MM.1S (cell line): ENCODE data around the gene BTBD16.

Source experiments
- DNase-seq: peaks from one replicate; pipeline ENCODE4 v3.0.0-alpha.2; 2015
- H2AFZ ChIP-seq: fragments of 300-600 bp; sonication (generic); 2 replicates; pipeline ENCODE4 v1.6.0; 2016; ENCODE audit warnings: antibody characterized with exemption, low read length
- H3F3A ChIP-seq: fragments of 300-600 bp; sonication (generic); 2 replicates; pipeline ENCODE4 v1.6.1; 2016; ENCODE audit warnings: mild to moderate bottlenecking, antibody characterized with exemption, low read length, moderate library complexity, mixed read lengths; ENCODE audit not compliant: insufficient read depth
- H3K27ac ChIP-seq: fragments of 300-600 bp; sonication (generic); 2 replicates; pipeline ENCODE4 v1.5.1; 2016; ENCODE audit warnings: mild to moderate bottlenecking, low read length
- H3K27me3 ChIP-seq: fragments of 300-600 bp; sonication (generic); replicated peaks from 2 replicates; pipeline ENCODE4 v1.6.0; 2016; ENCODE audit warnings: low read length; ENCODE audit not compliant: insufficient read depth
- H3K36me3 ChIP-seq: fragments of 300-600 bp; sonication (generic); replicated peaks from 2 replicates; pipeline ENCODE4 v1.6.1; 2016; ENCODE audit warnings: mild to moderate bottlenecking, low read length, mixed read lengths; ENCODE audit not compliant: insufficient read depth
- H3K4me1 ChIP-seq: fragments of 300-600 bp; sonication (generic); 2 replicates; pipeline ENCODE4 v1.6.1; 2016; ENCODE audit warnings: low read length, mixed read lengths
- H3K4me2 ChIP-seq: fragments of 300-600 bp; sonication (generic); 2 replicates; pipeline ENCODE4 v1.6.0; 2016; ENCODE audit warnings: low read depth, low read length
- H3K4me3 ChIP-seq: fragments of 300-600 bp; sonication (generic); 2 replicates; pipeline ENCODE4 v1.5.1; 2016; ENCODE audit warnings: low read length, mixed read lengths
- H3K79me2 ChIP-seq: fragments of 300-600 bp; sonication (generic); 2 replicates; pipeline ENCODE4 v1.6.1; 2016; ENCODE audit warnings: mixed run types, low read length, mixed read lengths
- H3K9ac ChIP-seq: fragments of 300-600 bp; sonication (generic); 2 replicates; pipeline ENCODE4 v1.6.1; 2016; ENCODE audit warnings: low read length, mixed read lengths
- H3K9me2 ChIP-seq: fragments of 300-600 bp; sonication (generic); replicated peaks from 2 replicates; pipeline ENCODE4 v1.6.1; 2016; ENCODE audit warnings: mild to moderate bottlenecking, low read length, mixed read lengths; ENCODE audit not compliant: insufficient read depth
- H3K9me3 ChIP-seq: fragments of 300-600 bp; sonication (generic); replicated peaks from 2 replicates; pipeline ENCODE4 v1.6.1; 2016; ENCODE audit warnings: mild to moderate bottlenecking, low read length, mixed read lengths; ENCODE audit not compliant: insufficient read depth
- H4K20me1 ChIP-seq: fragments of 300-600 bp; sonication (generic); 2 replicates; pipeline ENCODE4 v1.6.1; 2016; ENCODE audit warnings: mild to moderate bottlenecking, low read length, moderate library complexity, mixed read lengths; ENCODE audit not compliant: insufficient read depth
- CTCF ChIP-seq: fragments of 300-600 bp; sonication (generic); IDR thresholded peaks from 2 replicates; pipeline ENCODE4 v1.5.1; 2016; ENCODE audit warnings: antibody characterized with exemption, low read length, mixed read lengths
- EZH2 ChIP-seq: fragments of 300-600 bp; sonication (generic); optimal IDR thresholded peaks from 2 replicates; pipeline ENCODE3; 2017; ENCODE audit warnings: low read depth, mild to moderate bottlenecking, antibody characterized with exemption, low read length, mixed read lengths
- EZH2phosphoT487 ChIP-seq: fragments of 300-600 bp; sonication (generic); IDR thresholded peaks from 2 replicates; pipeline ENCODE4 v1.6.1; 2018; ENCODE audit warnings: antibody characterized with exemption, low read length

BTBD16 gene

GRCh38 chr10:122271076-122271475 lies at the start of gene BTBD16:
Gene BTBD16 (plus strand): TSS chr10:122271296. CDS start chr10:122275082, 3,786 bp downstream.
- H3K27ac ChIP-seq: no peak within 1 kb of the TSS
- TF ChIP-seq CTCF (no peak), EZH2phosphoT487 (no peak), EZH2 (no peak)
- H3K4me3 ChIP-seq: no peak within 1 kb of the TSS
- no peaks in the 10 kb centered on the region for H4K20me1 ChIP-seq
- no peak for DNase-seq
- no peaks in the 10 kb centered on the region for H3F3A ChIP-seq
- no peaks in the 10 kb centered on the region for H3K79me2 ChIP-seq
- H2AFZ ChIP-seq: no peak within 1 kb of the TSS
- no peaks in the 10 kb centered on the region for H3K4me1 ChIP-seq
- no peaks in the 10 kb centered on the region for H3K36me3 ChIP-seq
- no peaks in the 10 kb centered on the region for H3K9me2 ChIP-seq
- no peaks in the 10 kb centered on the region for H3K27me3 ChIP-seq
- no peak within 1 kb of the TSS for H3K4me2 ChIP-seq
- H3K9me3 ChIP-seq: no peaks in the 10 kb centered on the region
- H3K9ac ChIP-seq: no peak within 1 kb of the TSS

DNA sequence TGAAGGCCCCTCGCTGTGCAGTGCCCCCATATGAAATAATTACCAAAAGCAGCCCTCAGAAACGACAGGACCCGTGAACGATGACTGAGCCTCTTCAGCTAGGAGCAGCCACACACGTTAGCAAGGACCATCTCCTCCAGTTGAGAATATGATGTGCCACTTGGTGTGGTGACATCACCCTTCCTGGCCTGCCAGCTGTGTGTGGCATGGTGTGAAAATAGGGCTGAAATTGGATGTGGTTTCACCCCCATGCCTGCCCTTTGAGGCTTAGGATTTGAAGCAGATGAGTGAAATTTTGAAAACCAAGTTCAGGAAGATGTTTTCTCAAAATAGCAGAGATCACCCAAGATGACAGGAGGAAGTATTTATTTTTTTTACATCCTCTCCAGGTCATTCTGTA lies 49.1 kb upstream of the BTBD16 start:
- Histone ChIP-seq H3K27me3 (no peaks in the 10 kb centered on the region), H3F3A (no peaks in the 10 kb centered on the region), H3K27ac (no peak overlapping the region), H3K9me2 (no peaks in the 10 kb centered on the region), H4K20me1 (no peaks in the 10 kb centered on the region), H3K4me3 (no peak overlapping the region), H3K9ac (no peak overlapping the region), H3K79me2 (no peaks in the 10 kb centered on the region), H3K36me3 (no peaks in the 10 kb centered on the region), H3K4me1 (no peaks in the 10 kb centered on the region), H3K9me3 (no peaks in the 10 kb centered on the region; the same call in 1 of the 2 replicates), H3K4me2 (no peak overlapping the region), H2AFZ (no peak overlapping the region)
- no peak for TF ChIP-seq CTCF
- no peak for TF ChIP-seq EZH2
- TF ChIP-seq EZH2phosphoT487: no peak
- no peak for DNase-seq

DNA sequence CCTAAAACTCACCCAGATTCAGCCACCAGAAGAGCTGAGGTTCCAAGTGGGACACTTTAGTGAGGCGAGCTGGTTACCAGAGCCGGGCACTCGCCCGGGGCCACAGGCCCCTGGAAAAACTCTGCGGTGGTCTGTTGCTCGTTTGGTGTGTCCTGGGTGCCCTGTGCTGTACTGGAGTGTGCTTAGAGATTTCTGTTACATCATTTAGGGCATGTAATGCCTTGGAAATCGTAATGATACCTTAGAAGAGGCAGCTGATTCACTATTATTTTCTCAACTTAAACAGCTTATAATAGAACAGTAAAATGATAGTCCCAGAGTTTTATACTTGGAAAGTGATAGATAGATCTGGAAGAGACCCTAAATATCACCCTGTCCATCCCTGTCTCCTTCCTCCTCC lies 48.5 kb upstream of the BTBD16 start:
- Histone ChIP-seq H3K9ac (no peak overlapping the region), H2AFZ (no peak overlapping the region), H3K4me2 (no peak overlapping the region), H3F3A (no peaks in the 10 kb centered on the region), H4K20me1 (no peaks in the 10 kb centered on the region), H3K27me3 (no peaks in the 10 kb centered on the region), H3K9me2 (no peaks in the 10 kb centered on the region), H3K36me3 (no peaks in the 10 kb centered on the region), H3K4me1 (no peaks in the 10 kb centered on the region), H3K9me3 (no peaks in the 10 kb centered on the region; the same call in 1 of the 2 replicates), H3K79me2 (no peaks in the 10 kb centered on the region), H3K4me3 (no peak overlapping the region), H3K27ac (no peak overlapping the region)
- DNase-seq: no peak
- TF ChIP-seq CTCF: no peak
- TF ChIP-seq EZH2: no peak
- TF ChIP-seq EZH2phosphoT487: no peak

DNA sequence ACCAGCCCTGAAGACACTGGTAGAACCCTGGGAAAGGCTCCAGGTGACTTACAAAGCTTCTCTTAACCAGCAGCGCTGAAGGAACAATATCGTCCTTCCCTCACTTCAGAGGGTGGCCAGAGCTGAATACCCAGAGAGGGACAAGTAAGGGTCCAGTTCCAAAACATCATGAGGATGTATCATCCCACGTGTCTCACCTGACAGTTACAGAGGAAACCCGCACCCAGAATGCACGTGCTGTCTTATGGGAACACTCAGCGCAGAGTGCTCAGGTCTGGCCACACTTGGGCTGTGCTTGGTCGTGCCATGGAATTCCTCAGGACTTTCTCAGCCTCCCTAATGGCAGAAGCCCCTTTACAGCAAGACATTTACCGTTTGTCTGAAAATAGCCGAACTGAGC lies 46.9 kb upstream of the BTBD16 start:
- no peak overlapping the region for H3K9ac ChIP-seq
- no peak overlapping the region for H3K27ac ChIP-seq

More for the DNA sequence above, 46.9 kb upstream of the BTBD16 start:
- Histone ChIP-seq H3K36me3 (no peaks in the 10 kb centered on the region), H3K79me2 (no peaks in the 10 kb centered on the region), H3K4me2 (no peak overlapping the region), H4K20me1 (no peaks in the 10 kb centered on the region), H3K9me3 (no peaks in the 10 kb centered on the region; the same call in 1 of the 2 replicates), H3K9me2 (no peaks in the 10 kb centered on the region), H3K4me3 (no peak overlapping the region), H3F3A (no peaks in the 10 kb centered on the region), H2AFZ (no peak overlapping the region), H3K27me3 (no peaks in the 10 kb centered on the region), H3K4me1 (no peaks in the 10 kb centered on the region)
- TF ChIP-seq EZH2phosphoT487 (no peak), CTCF (no peak), EZH2 (no peak)
- DNase-seq: no peak
